NCI-H2107 treated with DMSO at 0.1 percent for 48 hours (cell line): ENCODE data around the gene EXOC4.
"Not testable (repeated sequence)": the region's sequence is repeated elsewhere in the genome, so short reads cannot be mapped to it uniquely, and the experiment has no call there.

Experiments used
- DNase-seq: peaks from one replicate; lab custom pipeline; 2025; ENCODE audit not compliant: unreplicated experiment; lab: John Stamatoyannopoulos, UW

The EXOC4 gene

GRCh38 chr7:133609806-133610205 lies 356.9 kb downstream of the EXOC4 start:
- no peak for DNase-seq

- DNase-seq: no peak
Observed at GRCh38 chr7:133611955-133612354, 359.1 kb downstream of the EXOC4 start.

GRCh38 chr7:133613250-133613790 lies 360.4 kb downstream of the EXOC4 start:
- DNase-seq: no peak

- no peak for DNase-seq
Observed at GRCh38 chr7:133614251-133614650, 361.4 kb downstream of the EXOC4 start.

- no peak for DNase-seq
Observed at GRCh38 chr7:133618970-133619369, 366.1 kb downstream of the EXOC4 start.

- DNase-seq: no peak
Observed at GRCh38 chr7:133619491-133619890, 366.6 kb downstream of the EXOC4 start.

- no peak for DNase-seq
Observed at GRCh38 chr7:133623721-133624120, 370.8 kb downstream of the EXOC4 start.

- no peak for DNase-seq
Observed at GRCh38 chr7:133625046-133625445, 372.2 kb downstream of the EXOC4 start.

GRCh38 chr7:133629701-133630100 lies 376.8 kb downstream of the EXOC4 start:
- DNase-seq: no peak

GRCh38 chr7:133633055-133633454 lies 380.2 kb downstream of the EXOC4 start:
- no peak for DNase-seq

- no peak for DNase-seq
Observed at GRCh38 chr7:133635541-133635940, 382.7 kb downstream of the EXOC4 start.

- DNase-seq: no peak
Observed at GRCh38 chr7:133638857-133639256, 386.0 kb downstream of the EXOC4 start.

- DNase-seq: no peak
Observed at GRCh38 chr7:133641436-133641835, 388.6 kb downstream of the EXOC4 start.

- DNase-seq: no peak
Observed at GRCh38 chr7:133642907-133643306, 390.0 kb downstream of the EXOC4 start.

GRCh38 chr7:133643652-133644051 lies 390.8 kb downstream of the EXOC4 start:
- DNase-seq: not testable (repeated sequence)

- DNase-seq: no peak
Observed at GRCh38 chr7:133645884-133646391, 393.1 kb downstream of the EXOC4 start.

- no peak for DNase-seq
Observed at GRCh38 chr7:133646472-133647315, 393.8 kb downstream of the EXOC4 start.

- DNase-seq: no peak
Observed at GRCh38 chr7:133649593-133649992, 396.7 kb downstream of the EXOC4 start.

GRCh38 chr7:133650069-133650468 lies 397.2 kb downstream of the EXOC4 start:
- no peak for DNase-seq

GRCh38 chr7:133650487-133651300 lies 397.8 kb downstream of the EXOC4 start:
- DNase-seq: no peak

GRCh38 chr7:133652547-133652946 lies 399.7 kb downstream of the EXOC4 start:
- no peak for DNase-seq

GRCh38 chr7:133654547-133654946 lies 401.7 kb downstream of the EXOC4 start:
- DNase-seq: no peak
